Lower leg skin (tissue), 4 donors: ENCODE measurements around the gene RXRA. TPM values are rescaled to one million over a fixed set of nuclear protein-coding genes. Genes with fewer than 3 reads are reported as not detected.
"Not testable (repeated sequence)": the region's sequence is repeated elsewhere in the genome, so short reads cannot be mapped to it uniquely, and the experiment has no call there.

Experiments used
- DNase-seq, 2 donors: peaks; one replicate each; pipeline ENCODE4 v3.0.0-alpha.2; 2019; ENCODE audit warnings: low spot score in 2 of 2
- H3K4me3 ChIP-seq: fragments of 200-600 bp; sonication (generic); 2 replicates; pipeline ENCODE4 v1.5.1; 2017; ENCODE audit warnings: mild to moderate bottlenecking, low read depth; ENCODE audit not compliant: poor library complexity, severe bottlenecking
- POLR2A ChIP-seq, 2 donors: fragments of 450-650 bp; IDR thresholded peaks; one replicate each; pipeline ENCODE4 v1.6.1; 2016 to 2017; ENCODE audit warnings: antibody characterized with exemption in 2 of 2, mild to moderate bottlenecking in 1 of 2, moderate library complexity in 1 of 2
- WGBS, 2 donors: methylation state at CpG; one replicate each; pipeline ENCODE4 v1.1.5; 2018; 5-methylcytosine and 5-hydroxymethylcytosine counted together
- intact Hi-C: fragments of 100-400 bp; cut with DNase I; formaldehyde crosslinking; loops from one replicate; pipeline ENCODE4 v1.15.0; 2023; ENCODE audit warnings: low total_unique reads
- total RNA-seq, 4 donors: library from RNA; depleted of rRNA; stranded (reverse); fragments of >200 nt; gene quantifications; one replicate each; pipeline ENCODE4 v1.1.0, GENCODE V29; 2016
- TF ChIP-seq, protein P1 (sequence below), 3 donors: fragments of 450-650 bp; IDR thresholded peaks; one replicate each; pipeline ENCODE4 v1.5.1; 2016; ENCODE audit warnings: antibody characterized with exemption in 3 of 3, mild to moderate bottlenecking in 3 of 3, moderate library complexity in 2 of 3

RXRA gene
- total RNA-seq, 4 donors from 2014 or later = 143 to 242 (median 166) TPM

- WGBS, 2 donors = 95 to 96% methylated on average over 7 of the region's 7 CpGs
- TF ChIP-seq, protein P1, sequence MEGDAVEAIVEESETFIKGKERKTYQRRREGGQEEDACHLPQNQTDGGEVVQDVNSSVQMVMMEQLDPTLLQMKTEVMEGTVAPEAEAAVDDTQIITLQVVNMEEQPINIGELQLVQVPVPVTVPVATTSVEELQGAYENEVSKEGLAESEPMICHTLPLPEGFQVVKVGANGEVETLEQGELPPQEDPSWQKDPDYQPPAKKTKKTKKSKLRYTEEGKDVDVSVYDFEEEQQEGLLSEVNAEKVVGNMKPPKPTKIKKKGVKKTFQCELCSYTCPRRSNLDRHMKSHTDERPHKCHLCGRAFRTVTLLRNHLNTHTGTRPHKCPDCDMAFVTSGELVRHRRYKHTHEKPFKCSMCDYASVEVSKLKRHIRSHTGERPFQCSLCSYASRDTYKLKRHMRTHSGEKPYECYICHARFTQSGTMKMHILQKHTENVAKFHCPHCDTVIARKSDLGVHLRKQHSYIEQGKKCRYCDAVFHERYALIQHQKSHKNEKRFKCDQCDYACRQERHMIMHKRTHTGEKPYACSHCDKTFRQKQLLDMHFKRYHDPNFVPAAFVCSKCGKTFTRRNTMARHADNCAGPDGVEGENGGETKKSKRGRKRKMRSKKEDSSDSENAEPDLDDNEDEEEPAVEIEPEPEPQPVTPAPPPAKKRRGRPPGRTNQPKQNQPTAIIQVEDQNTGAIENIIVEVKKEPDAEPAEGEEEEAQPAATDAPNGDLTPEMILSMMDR (IDR thresholded peaks at IDR 0.05) = no peak
- TF ChIP-seq POLR2A (IDR thresholded peaks at IDR 0.05) = no peak
- H3K4me3 ChIP-seq = no peak overlapping the region
- intact Hi-C loops = no loop called here
- DNase-seq = no peak
Observed at GRCh38 chr9:134303601-134304000, 22.7 kb upstream of the RXRA start.

DNA sequence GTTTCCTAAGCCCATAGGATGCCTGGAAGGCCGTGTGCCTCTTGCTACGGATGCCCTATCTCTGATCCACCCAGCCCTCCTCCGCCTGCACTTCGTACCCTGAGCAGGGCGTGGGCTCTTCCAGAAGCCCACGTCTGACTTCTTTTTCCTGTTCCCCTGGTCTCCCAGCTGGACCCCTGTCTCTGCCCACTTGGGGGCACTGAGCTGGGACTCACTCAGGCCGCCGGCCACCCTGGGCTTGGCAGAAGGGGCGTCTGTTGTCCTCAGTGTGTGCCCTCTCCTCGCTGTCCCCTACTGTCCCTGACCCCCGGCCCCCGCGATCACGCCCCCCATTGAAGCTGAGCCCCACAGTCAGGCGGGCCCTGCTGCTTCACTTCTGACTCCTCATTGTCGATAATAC, 22.0 kb upstream of the RXRA start:
- 93 to 94% methylated on average over 16 of the region's 16 CpGs for WGBS, 2 donors
- TF ChIP-seq, protein P1 (IDR thresholded peaks at IDR 0.05) = no peak
- no peak for TF ChIP-seq POLR2A (IDR thresholded peaks at IDR 0.05)
- no peak for DNase-seq
- intact Hi-C loops = no loop called here
- no peak overlapping the region for H3K4me3 ChIP-seq

DNA sequence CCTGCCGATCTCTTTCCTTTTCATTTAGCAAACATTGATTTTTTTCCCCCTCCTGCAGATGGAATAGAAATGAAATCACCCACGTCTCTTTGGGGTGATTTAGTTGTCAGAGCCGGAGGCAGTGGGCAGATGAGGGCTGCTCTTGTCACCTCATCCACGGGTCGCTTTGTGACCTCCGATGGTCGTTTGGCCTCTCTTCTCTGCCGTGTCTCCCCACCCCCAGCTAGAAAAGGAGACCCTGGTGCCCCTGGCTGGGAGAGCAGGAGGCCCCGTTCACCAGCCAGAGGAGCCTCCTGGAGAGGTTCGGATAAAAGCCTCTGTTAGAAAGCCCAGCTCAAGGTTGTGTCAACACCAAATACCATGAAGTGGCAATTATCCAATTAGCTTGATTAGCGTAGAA, 21.6 kb upstream of the RXRA start:
- TF ChIP-seq, protein P1 (IDR thresholded peaks at IDR 0.05) = no peak
- no peak for TF ChIP-seq POLR2A (IDR thresholded peaks at IDR 0.05)
- intact Hi-C loops = no loop called here
- WGBS, 2 donors = 87 to 93% methylated on average over 11 of the region's 11 CpGs
- H3K4me3 ChIP-seq = no peak overlapping the region
- no peak for DNase-seq

DNA sequence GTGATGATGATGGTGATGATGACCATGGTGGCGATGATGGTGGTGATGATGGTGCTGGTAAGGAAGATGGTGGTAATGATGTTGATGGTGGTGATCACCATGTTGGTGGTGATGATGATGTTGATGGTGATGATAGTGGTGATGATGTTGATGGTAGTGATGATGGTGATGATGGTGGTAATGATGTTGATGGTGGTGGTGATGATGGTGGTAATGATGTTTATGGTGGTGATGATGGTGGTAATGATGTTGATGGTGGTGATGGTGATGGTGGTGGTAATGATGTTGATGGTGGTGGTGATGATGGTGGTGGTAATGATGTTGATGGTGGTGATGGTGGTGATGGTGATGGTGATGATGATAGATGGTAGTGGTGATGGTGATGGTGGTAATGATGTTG, 20.7 kb upstream of the RXRA start:
- WGBS, 2 donors = 94 to 96% methylated on average over 1 of the region's 1 CpG
- TF ChIP-seq POLR2A (IDR thresholded peaks at IDR 0.05) = no peak
- TF ChIP-seq, protein P1 (IDR thresholded peaks at IDR 0.05) = peak in 1 of 3 donors; percentile 6
- intact Hi-C loops = no loop called here
- no peak overlapping the region for H3K4me3 ChIP-seq
- no peak for DNase-seq

GRCh38 chr9:134306042-134306441, 20.2 kb upstream of the RXRA start:
- intact Hi-C loops, H3K4me3 ChIP-seq, DNase-seq: not testable (repeated sequence)

DNA sequence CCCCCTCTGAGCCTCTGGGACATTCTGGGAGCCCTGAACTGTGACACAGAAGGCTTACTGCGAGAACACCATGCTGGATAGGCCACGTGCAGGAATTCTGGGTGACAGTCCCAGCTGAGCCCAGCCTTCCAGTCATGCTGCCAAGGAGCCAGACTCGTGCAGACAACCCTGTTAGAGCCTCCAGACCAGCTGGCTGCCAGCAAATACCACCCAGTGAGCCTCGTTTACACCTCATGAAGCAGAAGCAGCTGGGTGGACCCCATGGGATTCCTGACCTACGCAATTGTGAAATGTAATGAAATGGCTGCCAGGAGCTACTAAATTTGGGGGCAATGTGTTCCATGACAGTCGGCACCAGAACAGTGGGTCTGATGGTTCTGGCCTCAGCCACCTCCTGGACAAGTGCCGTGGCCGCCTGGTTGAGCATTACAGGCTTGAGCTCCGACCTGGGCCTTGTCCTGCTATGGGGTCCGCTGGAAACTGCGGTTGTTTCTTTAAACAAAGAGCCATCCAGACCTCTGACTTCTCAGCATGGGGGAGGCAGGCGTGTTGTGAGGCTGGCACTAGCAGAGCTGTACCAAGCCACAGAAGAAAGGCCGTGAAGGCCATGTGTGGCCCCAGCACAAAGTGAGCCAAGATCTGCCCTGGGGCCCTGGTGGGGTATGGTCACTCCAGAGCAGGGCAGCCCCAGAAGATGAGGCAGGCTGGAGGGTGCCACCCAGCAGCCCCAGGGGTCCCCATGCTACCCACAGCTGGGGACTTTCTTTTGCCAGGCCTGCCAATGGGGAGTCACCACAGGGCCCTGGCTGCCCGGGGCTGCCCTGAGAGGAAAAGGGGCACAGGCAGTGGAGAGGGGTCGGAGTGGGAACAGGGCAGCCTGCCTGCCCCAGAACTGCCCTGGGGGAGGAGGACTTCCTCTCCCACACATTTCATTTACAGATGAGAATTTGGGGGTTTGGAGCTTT, 19.3 kb upstream of the RXRA start:
- no peak overlapping the region for H3K4me3 ChIP-seq
- WGBS, 2 donors = 82 to 89% methylated on average over 15 of the region's 15 CpGs
- TF ChIP-seq, protein P1 (IDR thresholded peaks at IDR 0.05) = no peak
- no peak for TF ChIP-seq POLR2A (IDR thresholded peaks at IDR 0.05)
- intact Hi-C loops = no loop called here
- DNase-seq = no peak
